Common myeloid progenitor, CD34-positive (primary cell): ENCODE measurements around the gene WFS1.

Experiments used
- CTCF ChIA-PET: fragments of 350-600 bp; sonication (Branson Sonifier 250); formaldehyde crosslinking; loops from one replicate; lab custom pipeline; 2021; ENCODE audit warnings: antibody characterized with exemption; lab: Charles Lee
- POLR2A ChIA-PET: fragments of 350-600 bp; sonication (Branson Sonifier 250); formaldehyde crosslinking; loops from one replicate; lab custom pipeline; 2021; ENCODE audit warnings: antibody characterized with exemption; lab: Charles Lee
- DNase-seq, 3 donors: peaks; one replicate each; pipeline versions ENCODE4 v3.0.0 to v3.0.0-alpha.2; 2013
- H3K27ac ChIP-seq, 2 experiments: 1 replicate in 1 of 2; 2 replicates in 1 of 2; pipeline ENCODE4 v1.7.0; 2013; ENCODE audit warnings: inconsistent platforms in 2 of 2, low read length in 2 of 2, mild to moderate bottlenecking in 2 of 2, low read depth in 1 of 2, moderate library complexity in 1 of 2; ENCODE audit not compliant: severe bottlenecking in 2 of 2, insufficient read depth in 1 of 2, poor library complexity in 1 of 2
- H3K27me3 ChIP-seq, 5 experiments: replicated peaks in 2 of 5; 1 replicate in 3 of 5; 2 replicates in 2 of 5; pipeline versions ENCODE4 v1.6.1 to v1.7.0; 2013; ENCODE audit warnings: low read length in 4 of 5, mild to moderate bottlenecking in 2 of 5, moderate library complexity in 2 of 5, inconsistent platforms in 1 of 5; ENCODE audit not compliant: insufficient read depth in 5 of 5, control insufficient read depth in 4 of 5
- H3K36me3 ChIP-seq, 4 experiments: 1 replicate in 2 of 4; 2 replicates in 2 of 4; pipeline versions ENCODE4 v1.6.1 to v1.7.0; 2013; ENCODE audit warnings: low read length in 3 of 4, control low read depth in 1 of 4, mild to moderate bottlenecking in 1 of 4; ENCODE audit not compliant: control insufficient read depth in 4 of 4, insufficient read depth in 4 of 4
- H3K4me1 ChIP-seq, 4 experiments: 1 replicate in 3 of 4; 2 replicates in 1 of 4; pipeline versions ENCODE4 v1.6.1 to v1.7.1; 2013; ENCODE audit warnings: low read length in 3 of 4, mild to moderate bottlenecking in 3 of 4, control low read depth in 1 of 4, inconsistent platforms in 1 of 4, moderate library complexity in 1 of 4; ENCODE audit not compliant: control insufficient read depth in 4 of 4, insufficient read depth in 4 of 4; ENCODE audit errors: control extremely low read depth in 1 of 4
- H3K4me3 ChIP-seq, 7 experiments: 1 replicate in 4 of 7; 2 replicates in 3 of 7; pipeline versions ENCODE4 v1.5.1 to v1.7.0; 2013; ENCODE audit warnings: mild to moderate bottlenecking in 7 of 7, low read length in 6 of 7, moderate library complexity in 6 of 7, inconsistent platforms in 2 of 7, low read depth in 2 of 7, control low read depth in 1 of 7; ENCODE audit not compliant: insufficient read depth in 4 of 7, control insufficient read depth in 1 of 7; ENCODE audit errors: extremely low read depth in 1 of 7
- H3K9me3 ChIP-seq, 5 experiments: 1 replicate in 4 of 5; 2 replicates in 1 of 5; pipeline versions ENCODE4 v1.6.1 to v1.7.1; 2013; ENCODE audit warnings: low read length in 4 of 5, mild to moderate bottlenecking in 2 of 5, inconsistent platforms in 1 of 5, low read depth in 1 of 5, moderate library complexity in 1 of 5; ENCODE audit not compliant: control insufficient read depth in 4 of 5, insufficient read depth in 2 of 5; ENCODE audit errors: control extremely low read depth in 1 of 5
- WGBS: methylation state at CpG from one replicate; pipeline ENCODE4 v1.1.5; 2013; ENCODE audit not compliant: insufficient coverage; 5-methylcytosine and 5-hydroxymethylcytosine counted together

WFS1 gene

DNA sequence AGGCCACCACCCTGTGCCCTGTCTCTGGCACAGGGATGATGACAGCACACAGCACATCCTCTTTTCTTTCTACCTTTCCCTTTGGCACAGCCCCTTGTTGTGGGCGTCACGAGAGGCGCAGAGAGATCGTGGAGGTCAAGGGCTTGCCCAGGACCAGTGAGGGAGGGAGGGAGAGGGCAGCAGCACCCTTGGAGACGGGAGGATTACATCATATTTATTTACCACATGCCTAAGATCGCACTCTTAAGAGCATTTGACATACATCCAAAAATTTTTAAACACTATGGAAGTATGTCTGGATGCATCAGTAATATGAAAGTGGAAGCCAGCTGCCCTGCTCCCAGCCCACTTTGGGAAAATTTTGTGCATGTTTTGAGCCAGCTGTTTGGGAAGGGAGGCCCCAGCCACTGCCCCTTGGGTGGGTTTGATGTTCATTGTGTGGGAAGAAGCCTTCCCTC is 12.7 kb downstream of the WFS1 start:
- no CpG with 5 or more reads among the region's 6 CpGs for WGBS
- Histone ChIP-seq H3K27me3 (peaks cover 0 to 60% (median 15%) of the 10 kb centered on the region in 5 experiments), H3K4me3 (no peak overlapping the region), H3K36me3 (no peaks in the 10 kb centered on the region), H3K27ac (no peak overlapping the region), H3K4me1 (peaks cover 0 to 35% (median 23%) of the 10 kb centered on the region in 4 experiments), H3K9me3 (peaks cover 0 to 6% (median 2%) of the 10 kb centered on the region in 5 experiments)
- CTCF ChIA-PET: interaction anchor here (0.9 to 28.3 kb wide), 4 partner anchors 13 to 44 kb away, joined by 3 to 452 read pairs (median 21); no protein-coding TSS in a partner anchor
- POLR2A ChIA-PET: no interaction called here
- no peak for DNase-seq

GRCh38 chr4:6283282-6283681 is 13.6 kb downstream of the WFS1 start:
- Histone ChIP-seq H3K27me3 (peaks cover 0 to 55% (median 15%) of the 10 kb centered on the region in 5 experiments), H3K4me3 (no peak overlapping the region), H3K4me1 (peaks cover 0 to 26% (median 15%) of the 10 kb centered on the region in 4 experiments), H3K9me3 (peaks cover 0 to 6% (median 2%) of the 10 kb centered on the region in 5 experiments), H3K36me3 (no peaks in the 10 kb centered on the region), H3K27ac (no peak overlapping the region)
- ChIA-PET POLR2A (no interaction called here), CTCF (interaction anchor here (0.6 to 28.3 kb wide), 4 partner anchors 17 to 43 kb away, joined by 3 to 452 read pairs (median 20); no protein-coding TSS in a partner anchor)
- WGBS: 94% methylated on average over 3 of the region's 4 CpGs
- no peak for DNase-seq

DNA sequence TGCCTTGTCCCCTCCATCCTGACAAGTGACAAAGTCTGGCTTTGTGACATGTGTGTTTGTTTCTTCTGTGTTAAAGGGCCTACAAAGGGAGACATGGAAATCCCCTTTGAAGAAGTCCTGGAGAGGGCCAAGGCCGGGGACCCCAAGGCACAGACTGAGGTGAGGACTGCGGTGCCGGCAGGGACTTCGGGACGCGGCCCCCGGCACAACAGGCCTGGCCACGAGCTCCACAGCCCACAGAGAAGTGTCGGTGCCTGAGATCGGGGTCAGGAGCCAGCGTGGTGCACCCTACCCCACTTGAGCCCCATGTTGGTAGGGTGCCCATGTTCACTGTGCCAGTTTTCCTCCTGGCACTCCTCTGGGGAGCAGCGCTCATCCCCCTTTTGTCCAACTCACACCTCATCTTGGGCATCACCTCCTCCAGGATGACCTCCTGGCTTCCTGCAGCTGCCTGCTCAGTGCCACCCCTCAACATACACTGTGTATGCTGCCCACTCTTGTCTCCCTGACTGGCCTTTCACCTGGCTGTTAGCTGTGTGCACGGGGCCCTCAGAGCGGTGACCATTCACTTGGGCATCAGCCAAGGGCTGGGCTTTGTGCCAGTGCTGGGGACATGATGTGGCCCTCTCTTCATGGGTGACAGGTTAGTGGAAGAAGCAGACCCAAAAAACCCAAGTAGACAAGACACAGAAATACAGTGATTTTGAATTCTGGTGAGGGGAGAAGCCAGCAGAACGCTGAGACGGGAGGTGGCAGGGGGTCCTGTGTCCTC is 17.6 kb downstream of the WFS1 start:
- CTCF ChIA-PET: interaction anchor here (1.0 to 1.3 kb wide), 3 partner anchors 11 to 27 kb away, joined by 3 to 4 read pairs (median 3); no protein-coding TSS in a partner anchor
- peaks cover 0 to 36% (median 10%) of the 10 kb centered on the region in 5 experiments for H3K27me3 ChIP-seq

GRCh38 chr4:6288342-6288741 is 18.7 kb downstream of the WFS1 start:
- Histone ChIP-seq H3K27me3 (peaks cover 0 to 33% (median 9%) of the 10 kb centered on the region in 5 experiments), H3K27ac (no peak overlapping the region), H3K36me3 (no peaks in the 10 kb centered on the region), H3K4me3 (no peak overlapping the region), H3K4me1 (no peaks in the 10 kb centered on the region), H3K9me3 (peaks cover 0 to 6% (median 2%) of the 10 kb centered on the region in 5 experiments)
- ChIA-PET CTCF (interaction anchor here (1.2 to 2.0 kb wide), 2 partner anchors 10 kb away, joined by 3 to 5 read pairs; no protein-coding TSS in a partner anchor), POLR2A (no interaction called here)
- WGBS: 98% methylated on average over 5 of the region's 5 CpGs
- DNase-seq: no peak

More for the DNA sequence above, 17.6 kb downstream of the WFS1 start:
- no peak for DNase-seq
- POLR2A ChIA-PET: no interaction called here
- over 99% methylated on average over 14 of the region's 16 CpGs for WGBS
- Histone ChIP-seq H3K27ac (no peak overlapping the region), H3K9me3 (peaks cover 0 to 6% (median 2%) of the 10 kb centered on the region in 5 experiments), H3K4me3 (no peak overlapping the region), H3K36me3 (no peaks in the 10 kb centered on the region), H3K4me1 (no peaks in the 10 kb centered on the region)

DNA sequence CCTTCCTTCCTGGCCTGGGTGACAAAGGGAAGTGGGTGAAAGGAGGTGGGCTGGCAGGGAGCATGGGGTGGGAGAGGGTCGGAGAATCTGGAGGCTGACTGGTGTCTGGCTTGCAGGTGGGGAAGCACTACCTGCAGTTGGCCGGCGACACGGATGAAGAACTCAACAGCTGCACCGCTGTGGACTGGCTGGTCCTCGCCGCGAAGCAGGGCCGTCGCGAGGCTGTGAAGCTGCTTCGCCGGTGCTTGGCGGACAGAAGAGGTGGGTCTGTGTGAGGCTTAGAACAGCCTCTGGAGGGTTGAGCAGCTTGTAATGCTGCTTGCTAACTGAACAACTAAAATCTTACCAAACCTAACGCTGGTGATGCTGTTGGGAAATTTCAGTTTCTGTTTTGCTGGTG is 19.2 kb downstream of the WFS1 start:
- 96% methylated on average over 15 of the region's 15 CpGs for WGBS
- Histone ChIP-seq H3K27ac (no peak overlapping the region), H3K27me3 (peaks cover 0 to 31% (median 4%) of the 10 kb centered on the region in 5 experiments), H3K9me3 (peaks cover 0 to 6% (median 2%) of the 10 kb centered on the region in 5 experiments), H3K36me3 (no peaks in the 10 kb centered on the region), H3K4me3 (no peak overlapping the region), H3K4me1 (no peaks in the 10 kb centered on the region)
- ChIA-PET CTCF (interaction anchor here (2.0 kb wide), 1 partner anchor 10 kb away, joined by 5 read pairs; no protein-coding TSS in a partner anchor), POLR2A (no interaction called here)
- no peak for DNase-seq

GRCh38 chr4:6290256-6290655 is 20.6 kb downstream of the WFS1 start:
- Histone ChIP-seq H3K9me3 (peaks cover 0 to 6% (median 2%) of the 10 kb centered on the region in 5 experiments), H3K27ac (no peak overlapping the region), H3K36me3 (no peaks in the 10 kb centered on the region), H3K27me3 (peaks cover 0 to 29% (median 4%) of the 10 kb centered on the region in 5 experiments), H3K4me3 (no peak overlapping the region), H3K4me1 (no peaks in the 10 kb centered on the region)
- ChIA-PET CTCF (interaction anchor here (0.8 to 2.0 kb wide), 3 partner anchors 12 to 39 kb away, joined by 3 to 5 read pairs (median 5); no protein-coding TSS in a partner anchor), POLR2A (no interaction called here)
- 100% methylated on average over 6 of the region's 7 CpGs for WGBS
- DNase-seq: no peak
